Endothelial cell of umbilical vein (primary cell): ENCODE results near the gene DSG1. TPM values are rescaled to one million over a fixed set of nuclear protein-coding genes. Genes with fewer than 3 reads are reported as not detected.

Source experiments
- BruUV-seq: library from RNA; stranded (reverse); fragments of 400-500 nt; replicated peaks from 2 replicates; lab custom pipeline; 2021; lab: Mats Ljungman, UMichigan
- CTCF ChIA-PET: fragments of 300-600, 350-600 bp; sonication (Branson Sonifier 250); formaldehyde crosslinking; loops from one replicate; lab custom pipeline; 2021; ENCODE audit warnings: antibody characterized with exemption, inconsistent platforms; lab: Charles Lee
- POLR2A ChIA-PET: fragments of 300-600, 350-600 bp; sonication (Branson Sonifier 250); formaldehyde crosslinking; loops from one replicate; lab custom pipeline; 2021; ENCODE audit warnings: antibody characterized with exemption, inconsistent platforms; lab: Charles Lee
- DNase-seq: peaks from one replicate; pipeline ENCODE4 v3.0.0-alpha.2; 2011; ENCODE audit warnings: low read depth, low spot score
- FAIRE-seq: peaks from 2 replicates; lab custom pipeline; 2011; peaks lifted over from hg19 to GRCh38; lab: Jason Lieb, UNC
- H2AFZ ChIP-seq: 2 replicates; pipeline ENCODE4 v1.6.0; 2012; ENCODE audit warnings: low read depth, low read length, control low read depth, inconsistent platforms
- H3K27ac ChIP-seq: 2 replicates; pipeline ENCODE4 v1.5.1; 2011; ENCODE audit warnings: low read depth, mild to moderate bottlenecking, control low read depth, low read length, moderate library complexity; ENCODE audit not compliant: insufficient read depth
- H3K27me3 ChIP-seq, 2 experiments: 2 replicates each; pipeline versions ENCODE4 v1.6.0 to v1.6.1; 2011; ENCODE audit warnings: low read length in 2 of 2, mixed read lengths in 1 of 2; ENCODE audit not compliant: control insufficient read depth in 2 of 2, insufficient read depth in 2 of 2
- H3K36me3 ChIP-seq, 2 experiments: 2 replicates in 1 of 2; 3 replicates in 1 of 2; pipeline ENCODE4 v1.5.1; 2011; ENCODE audit warnings: low read length in 2 of 2, mild to moderate bottlenecking in 1 of 2, moderate library complexity in 1 of 2; ENCODE audit not compliant: control insufficient read depth in 2 of 2, insufficient read depth in 2 of 2; ENCODE audit errors: extremely low read depth in 1 of 2
- H3K4me1 ChIP-seq: 3 replicates; pipeline ENCODE4 v1.5.1; 2011; ENCODE audit warnings: mild to moderate bottlenecking, low read length; ENCODE audit not compliant: control insufficient read depth, insufficient read depth; ENCODE audit errors: extremely low read depth
- H3K4me2 ChIP-seq: 2 replicates; pipeline ENCODE4 v1.6.1; 2011; ENCODE audit warnings: low read length, control low read depth, mixed read lengths; ENCODE audit not compliant: insufficient read depth
- H3K4me3 ChIP-seq, 3 experiments: fragments of 200-600 bp in 1 of 3; sonication (generic), shearing (Covaris generic) in 1 of 3; replicated peaks in 1 of 3; 2 replicates each; pipeline ENCODE4 v1.5.1; 2011 to 2016; ENCODE audit warnings: control low read depth in 3 of 3, low read length in 3 of 3, mild to moderate bottlenecking in 2 of 3, inconsistent platforms in 1 of 3, low read depth in 1 of 3, moderate library complexity in 1 of 3; ENCODE audit not compliant: insufficient read depth in 1 of 3
- H3K79me2 ChIP-seq: 2 replicates; pipeline ENCODE4 v1.6.0; 2012; ENCODE audit warnings: low read length, inconsistent platforms; ENCODE audit not compliant: control insufficient read depth, insufficient read depth
- H3K9ac ChIP-seq: replicated peaks from 2 replicates; pipeline ENCODE3; 2011; ENCODE audit warnings: low read length, control low read depth; ENCODE audit not compliant: insufficient read depth; ENCODE audit errors: extremely low read depth
- H3K9me1 ChIP-seq: replicated peaks from 3 replicates; pipeline ENCODE4 v1.6.0; 2011; ENCODE audit warnings: mild to moderate bottlenecking, low read length; ENCODE audit not compliant: control insufficient read depth, insufficient read depth; ENCODE audit errors: extremely low read depth
- H3K9me3 ChIP-seq: replicated peaks from 2 replicates; pipeline ENCODE4 v1.5.1; 2012; ENCODE audit warnings: low read length, inconsistent platforms; ENCODE audit not compliant: control insufficient read depth, insufficient read depth
- H4K20me1 ChIP-seq: replicated peaks from 2 replicates; pipeline ENCODE3; 2011; ENCODE audit warnings: mild to moderate bottlenecking, low read length; ENCODE audit not compliant: control insufficient read depth, insufficient read depth; ENCODE audit errors: extremely low read depth
- EZH2 ChIP-seq: IDR thresholded peaks from 2 replicates; pipeline ENCODE4 v1.6.1; 2012; ENCODE audit warnings: borderline replicate concordance, low read depth, mild to moderate bottlenecking, moderate library complexity, low read length, inconsistent platforms; ENCODE audit not compliant: severe bottlenecking
- FOS ChIP-seq: IDR thresholded peaks from 2 replicates; pipeline ENCODE4 v1.6.1; 2011; ENCODE audit warnings: mild to moderate bottlenecking, low read length, moderate library complexity, borderline replicate concordance; ENCODE audit not compliant: insufficient read depth
- GATA2 ChIP-seq: IDR thresholded peaks from 2 replicates; pipeline ENCODE4 v1.7.0; 2011; ENCODE audit warnings: low read depth, mild to moderate bottlenecking, moderate library complexity, mixed read lengths, low read length; ENCODE audit not compliant: insufficient read length, insufficient read depth
- JUN ChIP-seq: IDR thresholded peaks from 2 replicates; pipeline ENCODE4 v1.6.1; 2011; ENCODE audit warnings: borderline replicate concordance, low read depth; ENCODE audit not compliant: insufficient read length, insufficient read depth
- MYC ChIP-seq: IDR thresholded peaks from one replicate; pipeline ENCODE4 v1.6.1; 2011; ENCODE audit warnings: mild to moderate bottlenecking, low read depth, low read length
- POLR2A ChIP-seq: IDR thresholded peaks from 2 replicates; pipeline ENCODE4 v1.6.1; 2012; ENCODE audit warnings: low read depth, mild to moderate bottlenecking, control low read depth, low read length
- POLR2AphosphoS5 ChIP-seq: IDR thresholded peaks from 2 replicates; pipeline ENCODE4 v1.6.1; 2012; ENCODE audit warnings: low read depth, mild to moderate bottlenecking, control low read depth, low read length, moderate library complexity; ENCODE audit not compliant: insufficient read depth
- dilution Hi-C: fragments of 300-500 bp; cut with MboI; formaldehyde crosslinking; loops from one replicate; pipeline ENCODE4 v1.15.0; 2019; ENCODE audit warnings: low sequenced_read_pairs; ENCODE audit not compliant: extremely low pct_ligation_motif_present
- intact Hi-C: fragments of 100-400 bp; cut with micrococcal nuclease; formaldehyde crosslinking; loops from one replicate; pipeline ENCODE4 v1.10.0; 2022
- polyA plus RNA-seq, 4 experiments: library from polyadenylated mRNA; depleted of rRNA in 3 of 4; stranded (reverse) in 3 of 4; unstranded in 1 of 4; fragments of >200 nt; gene quantifications; 2 replicates each; pipeline versions ENCODE4 v1.2.1 to v1.2.3, GENCODE V29; 2011 to 2012; ENCODE audit warnings: missing spikeins in 1 of 4
- total RNA-seq: library from RNA; stranded (reverse); gene quantifications from 2 replicates; pipeline ENCODE4 v1.2.3, GENCODE V29; 2021
- TF ChIP-seq, protein P1 (sequence below), 2 donors: IDR thresholded peaks; 1 replicate in 1 of 2; 2 replicates in 1 of 2; pipeline ENCODE4 v1.5.1; 2011; ENCODE audit warnings: low read length in 2 of 2, mild to moderate bottlenecking in 2 of 2, moderate library complexity in 2 of 2, control low read depth in 1 of 2, inconsistent platforms in 1 of 2, low read depth in 1 of 2; ENCODE audit not compliant: insufficient read depth in 1 of 2; ENCODE audit errors: extremely low read depth in 1 of 2
- TF ChIP-seq, protein P2 (sequence below): IDR thresholded peaks from 2 replicates; pipeline ENCODE4 v1.6.1; 2011; ENCODE audit not compliant: insufficient read depth, insufficient read length

Gene DSG1
- total and polyA plus RNA-seq, 2 donors (not counting 3 experiments of a cell fraction or from before 2014, with no cell fraction given): not detected

DNA sequence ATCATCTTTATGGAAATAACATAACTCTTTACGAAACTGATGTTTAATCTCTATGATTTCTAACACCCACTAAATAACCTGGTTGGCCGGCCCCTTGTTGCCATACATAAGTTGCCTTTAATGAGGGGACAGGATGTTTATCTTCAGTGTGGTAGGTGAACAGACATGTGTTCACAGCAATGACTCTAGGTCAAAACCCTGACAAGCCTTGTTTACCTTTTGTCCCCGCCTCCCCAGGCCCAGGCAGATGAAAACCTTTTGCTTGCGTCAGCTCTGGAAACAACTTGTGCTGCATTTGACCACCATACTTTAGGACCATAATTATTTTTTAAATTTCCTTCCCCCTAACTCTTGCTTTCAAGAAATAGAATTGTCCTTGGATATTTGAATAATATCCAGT is 55.7 kb downstream of the DSG1 start:
- H3K4me1 ChIP-seq: no peaks in the 10 kb centered on the region
- dilution Hi-C loops (no loop called here), intact Hi-C loops (no loop called here)
- H3K36me3 ChIP-seq: no peaks in the 10 kb centered on the region
- H3K27me3 ChIP-seq: no peaks in the 10 kb centered on the region
- no TSS peak for BruUV-seq
- H3K79me2 ChIP-seq: no peaks in the 10 kb centered on the region
- no peak overlapping the region for H3K27ac ChIP-seq
- DNase-seq (no peak), FAIRE-seq (no peak)
- POLR2A ChIA-PET: no interaction called here
- no peaks in the 10 kb centered on the region for H3K9me1 ChIP-seq
- no peak overlapping the region for H2AFZ ChIP-seq
- H3K4me2 ChIP-seq: no peak overlapping the region
- no peaks in the 10 kb centered on the region for H4K20me1 ChIP-seq
- TF ChIP-seq EZH2 (no peak), GATA2 (no peak), FOS (no peak), MYC (no peak), JUN (no peak), POLR2AphosphoS5 (no peak), POLR2A (no peak)
- TF ChIP-seq, protein P1, sequence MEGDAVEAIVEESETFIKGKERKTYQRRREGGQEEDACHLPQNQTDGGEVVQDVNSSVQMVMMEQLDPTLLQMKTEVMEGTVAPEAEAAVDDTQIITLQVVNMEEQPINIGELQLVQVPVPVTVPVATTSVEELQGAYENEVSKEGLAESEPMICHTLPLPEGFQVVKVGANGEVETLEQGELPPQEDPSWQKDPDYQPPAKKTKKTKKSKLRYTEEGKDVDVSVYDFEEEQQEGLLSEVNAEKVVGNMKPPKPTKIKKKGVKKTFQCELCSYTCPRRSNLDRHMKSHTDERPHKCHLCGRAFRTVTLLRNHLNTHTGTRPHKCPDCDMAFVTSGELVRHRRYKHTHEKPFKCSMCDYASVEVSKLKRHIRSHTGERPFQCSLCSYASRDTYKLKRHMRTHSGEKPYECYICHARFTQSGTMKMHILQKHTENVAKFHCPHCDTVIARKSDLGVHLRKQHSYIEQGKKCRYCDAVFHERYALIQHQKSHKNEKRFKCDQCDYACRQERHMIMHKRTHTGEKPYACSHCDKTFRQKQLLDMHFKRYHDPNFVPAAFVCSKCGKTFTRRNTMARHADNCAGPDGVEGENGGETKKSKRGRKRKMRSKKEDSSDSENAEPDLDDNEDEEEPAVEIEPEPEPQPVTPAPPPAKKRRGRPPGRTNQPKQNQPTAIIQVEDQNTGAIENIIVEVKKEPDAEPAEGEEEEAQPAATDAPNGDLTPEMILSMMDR (IDR thresholded peaks at IDR 0.05; ENCODE audit: extremely low read depth in 1 of 2, insufficient read depth in 1 of 2, low read depth in 1 of 2, low read length in 2 of 2): no peak
- TF ChIP-seq, protein P2, sequence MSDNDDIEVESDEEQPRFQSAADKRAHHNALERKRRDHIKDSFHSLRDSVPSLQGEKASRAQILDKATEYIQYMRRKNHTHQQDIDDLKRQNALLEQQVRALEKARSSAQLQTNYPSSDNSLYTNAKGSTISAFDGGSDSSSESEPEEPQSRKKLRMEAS: no peak
- CTCF ChIA-PET: no interaction called here
- H3K9ac ChIP-seq: no peak overlapping the region
- no peak overlapping the region for H3K4me3 ChIP-seq
- no peaks in the 10 kb centered on the region for H3K9me3 ChIP-seq
